Epithelial cell of esophagus (primary cell): ENCODE data around the gene CLEC7A.

ENCODE experiments used
- DNase-seq: peaks from one replicate; pipeline ENCODE4 v3.0.0; 2010; ENCODE audit warnings: low read depth
- H3K4me3 ChIP-seq: 2 replicates; pipeline ENCODE4 v1.5.1; 2011; ENCODE audit warnings: mild to moderate bottlenecking, low read length, control low read depth
- TF ChIP-seq, protein P1 (sequence below): IDR thresholded peaks from 2 replicates; pipeline ENCODE4 v1.5.1; 2011; ENCODE audit warnings: low read depth, mild to moderate bottlenecking, low read length, control low read depth, inconsistent platforms; ENCODE audit not compliant: insufficient read depth; ENCODE audit errors: missing control alignments

Gene CLEC7A

DNA sequence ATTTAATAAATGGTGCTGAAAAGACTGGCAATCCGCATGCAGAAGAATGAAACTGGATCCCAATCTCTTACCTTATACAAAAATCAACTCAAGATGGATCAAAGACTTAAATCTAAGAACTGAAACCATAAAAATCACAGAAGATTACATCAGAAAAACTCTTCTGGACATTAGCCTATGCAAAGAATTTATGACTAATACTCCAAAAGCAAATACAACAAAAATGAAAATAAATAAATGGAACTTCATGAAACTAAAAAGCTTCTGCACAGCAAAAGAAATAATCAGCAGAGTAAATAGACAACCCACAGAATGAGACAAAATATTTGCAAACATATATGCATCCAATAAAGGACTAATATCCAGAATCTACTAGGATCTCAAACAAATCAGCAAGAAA is 16.9 kb downstream of the CLEC7A start:
- DNase-seq = no peak
- TF ChIP-seq, protein P1, sequence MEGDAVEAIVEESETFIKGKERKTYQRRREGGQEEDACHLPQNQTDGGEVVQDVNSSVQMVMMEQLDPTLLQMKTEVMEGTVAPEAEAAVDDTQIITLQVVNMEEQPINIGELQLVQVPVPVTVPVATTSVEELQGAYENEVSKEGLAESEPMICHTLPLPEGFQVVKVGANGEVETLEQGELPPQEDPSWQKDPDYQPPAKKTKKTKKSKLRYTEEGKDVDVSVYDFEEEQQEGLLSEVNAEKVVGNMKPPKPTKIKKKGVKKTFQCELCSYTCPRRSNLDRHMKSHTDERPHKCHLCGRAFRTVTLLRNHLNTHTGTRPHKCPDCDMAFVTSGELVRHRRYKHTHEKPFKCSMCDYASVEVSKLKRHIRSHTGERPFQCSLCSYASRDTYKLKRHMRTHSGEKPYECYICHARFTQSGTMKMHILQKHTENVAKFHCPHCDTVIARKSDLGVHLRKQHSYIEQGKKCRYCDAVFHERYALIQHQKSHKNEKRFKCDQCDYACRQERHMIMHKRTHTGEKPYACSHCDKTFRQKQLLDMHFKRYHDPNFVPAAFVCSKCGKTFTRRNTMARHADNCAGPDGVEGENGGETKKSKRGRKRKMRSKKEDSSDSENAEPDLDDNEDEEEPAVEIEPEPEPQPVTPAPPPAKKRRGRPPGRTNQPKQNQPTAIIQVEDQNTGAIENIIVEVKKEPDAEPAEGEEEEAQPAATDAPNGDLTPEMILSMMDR = no peak
- H3K4me3 ChIP-seq = no peak overlapping the region

DNA sequence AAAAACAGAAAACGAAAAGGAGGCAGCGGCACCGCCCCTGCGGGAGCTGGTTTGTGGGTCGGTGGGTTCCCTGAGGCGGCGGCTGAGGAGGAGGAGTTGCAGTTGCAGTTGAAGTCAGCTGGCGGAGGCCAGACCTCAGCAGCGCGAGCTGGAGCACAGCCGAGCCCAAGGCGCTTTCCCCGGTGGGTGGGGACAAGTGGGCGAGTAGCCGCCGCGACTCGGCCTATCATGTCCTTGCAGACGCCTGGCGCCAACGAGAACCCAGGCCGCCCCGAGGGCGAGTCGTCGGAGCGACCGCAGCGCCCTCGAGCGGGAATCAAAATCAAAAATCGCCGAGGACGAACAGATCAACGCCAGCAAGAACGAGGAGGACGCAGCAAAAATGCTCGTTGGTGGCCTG is 18.5 kb downstream of the CLEC7A start:
- TF ChIP-seq, protein P1 = no peak
- no peak overlapping the region for H3K4me3 ChIP-seq
- DNase-seq = no peak

DNA sequence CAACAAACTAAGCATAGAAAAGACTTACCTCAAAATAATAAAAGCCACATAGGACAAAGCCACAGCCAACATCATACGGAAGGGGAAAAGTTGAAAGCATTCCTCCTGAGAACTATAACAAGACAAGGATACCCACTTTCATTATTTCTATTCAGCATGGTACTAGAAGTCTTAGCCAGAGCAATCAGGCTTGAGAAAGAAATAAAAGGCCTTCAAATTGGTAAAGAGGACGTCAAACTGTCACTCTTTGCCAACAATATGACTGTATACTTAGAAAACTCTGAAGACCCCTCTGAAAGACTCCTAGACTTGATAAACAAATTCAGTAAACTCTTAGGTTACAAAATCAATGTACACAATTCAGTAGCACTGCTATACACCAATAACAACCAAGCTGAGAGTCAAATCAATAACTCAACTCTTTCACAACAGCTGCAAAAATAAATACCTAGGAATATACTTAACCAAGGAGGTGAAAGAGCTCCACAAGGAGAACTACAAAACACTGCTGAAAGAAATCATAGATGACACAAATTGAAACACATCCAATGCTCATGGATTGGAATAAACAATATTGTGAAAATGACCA is 19.6 kb downstream of the CLEC7A start:
- no peak for DNase-seq
- no peak overlapping the region for H3K4me3 ChIP-seq
- TF ChIP-seq, protein P1 = no peak

DNA sequence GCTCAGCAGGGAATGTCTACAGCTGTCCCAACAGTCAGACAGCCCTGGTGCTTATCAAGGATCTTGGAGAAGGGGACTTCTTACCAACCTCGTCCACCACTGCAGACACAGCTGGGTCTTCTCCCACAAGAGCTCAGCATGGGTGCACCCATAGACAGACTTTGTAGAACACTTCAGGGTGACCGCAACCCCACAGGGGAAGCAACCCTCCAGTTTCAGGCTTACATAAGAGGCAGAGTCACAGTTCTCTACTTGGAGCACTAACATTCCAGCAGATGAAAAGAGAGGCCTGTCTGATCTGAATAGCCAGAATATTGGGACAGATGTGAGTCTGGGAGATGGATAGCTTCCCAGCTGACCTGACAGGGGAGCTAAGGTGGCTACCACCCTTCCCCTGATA is 27.7 kb downstream of the CLEC7A start:
- TF ChIP-seq, protein P1 = no peak
- no peak for DNase-seq
- H3K4me3 ChIP-seq = no peak overlapping the region

DNA sequence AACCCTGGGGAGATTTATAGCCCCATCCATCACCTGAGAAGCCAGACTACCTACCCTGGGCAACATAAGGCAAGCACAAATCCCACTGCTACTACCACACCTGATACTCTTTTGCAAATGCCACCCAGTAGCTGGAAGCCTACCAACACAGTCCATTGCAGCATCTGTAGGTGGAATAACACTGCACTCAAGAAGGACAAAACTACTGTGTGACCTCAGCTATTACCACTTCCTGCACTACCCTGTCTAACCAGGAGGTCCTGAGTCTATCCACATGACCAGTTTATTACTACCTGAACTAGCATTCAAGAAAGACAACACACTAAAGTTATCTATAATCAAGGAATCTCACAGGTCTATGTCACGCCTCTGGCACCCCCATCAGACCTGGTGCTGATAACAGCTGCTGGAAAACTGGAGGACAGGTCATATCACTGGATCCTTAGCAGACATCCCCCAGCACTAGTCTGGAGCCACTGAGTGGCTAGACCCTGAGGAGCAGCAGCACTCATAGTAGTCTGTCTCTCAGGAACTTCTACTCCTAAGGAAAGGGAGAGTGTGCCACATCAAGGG is 28.3 kb downstream of the CLEC7A start:
- no peak overlapping the region for H3K4me3 ChIP-seq
- no peak for DNase-seq
- TF ChIP-seq, protein P1 = no peak

DNA sequence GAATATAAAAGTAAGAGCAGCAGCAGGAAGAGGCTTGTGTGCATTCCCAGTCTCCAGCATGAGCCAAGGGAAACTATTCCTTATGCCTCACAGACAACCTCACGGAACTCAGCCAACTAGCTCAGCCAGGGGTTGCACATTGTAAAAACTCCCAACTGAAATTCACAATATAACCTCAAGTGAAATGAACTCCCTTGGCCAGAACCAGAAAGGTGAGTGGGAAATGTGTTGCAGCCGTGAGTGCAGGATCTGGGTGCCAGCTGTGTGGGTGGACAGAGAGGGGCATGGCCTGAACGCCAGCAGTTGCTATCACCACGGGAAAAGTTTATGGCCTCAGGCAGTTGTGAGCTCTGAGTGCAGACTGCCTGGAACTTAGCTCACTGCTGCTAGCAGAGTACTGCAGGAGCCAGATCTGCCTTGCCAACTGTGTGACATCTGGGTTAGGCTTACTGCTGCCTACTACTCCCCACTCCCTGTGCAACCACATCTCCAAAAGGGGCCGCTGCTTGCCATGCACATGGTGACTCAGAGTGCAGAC is 28.9 kb downstream of the CLEC7A start:
- H3K4me3 ChIP-seq = no peak overlapping the region
- peak; percentile 66 for DNase-seq
- TF ChIP-seq, protein P1 = no peak

DNA sequence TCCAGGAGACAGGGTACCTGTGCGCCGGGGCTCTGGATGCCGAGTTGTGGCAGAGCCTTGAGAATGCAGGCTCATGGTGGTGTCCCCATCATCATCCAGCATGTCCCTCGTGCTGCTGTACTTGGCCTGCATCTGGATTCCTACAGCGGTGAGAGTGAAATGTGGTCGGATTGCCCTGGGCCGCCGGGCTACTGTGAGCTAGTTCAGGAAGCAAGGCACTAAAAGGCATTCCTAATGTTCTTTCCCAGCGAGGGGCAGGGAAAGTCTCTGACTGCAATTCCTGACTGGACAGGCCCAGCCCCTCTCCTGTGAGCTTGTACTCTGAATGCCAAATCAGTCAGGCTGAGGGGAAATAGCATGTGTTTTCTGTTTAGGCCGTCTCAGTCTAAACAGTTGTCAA is 31.2 kb downstream of the CLEC7A start, which contains the start of gene CLEC1A:
CLEC1A (minus strand) TSS at position 195 of the 400 bp plus-strand sequence; CDS start at position 132, 63 bp downstream.
- TF ChIP-seq, protein P1 = no peak
- no peak within 1 kb of the TSS for H3K4me3 ChIP-seq
- no peak for DNase-seq
